HEK293T (cell line): Measurements from ENCODE around the gene TM9SF3.

Experiments used
- CTCF ChIA-PET: fragments of 350-600 bp; formaldehyde crosslinking; extraction: SDS; loops from one replicate; lab custom pipeline; 2021; ENCODE audit warnings: antibody characterized with exemption, inconsistent platforms; lab: Yijun Ruan, JAX
- POLR2A ChIA-PET: fragments of 350-600 bp; formaldehyde crosslinking; extraction: SDS; loops from one replicate; lab custom pipeline; 2020; ENCODE audit warnings: antibody characterized with exemption, inconsistent platforms; lab: Yijun Ruan, JAX
- DNase-seq: peaks from one replicate; pipeline ENCODE4 v3.0.0; 2012; ENCODE audit warnings: mixed read lengths; ENCODE audit errors: extremely low spot score
- ARNT ChIP-seq: fragments of 450-650 bp; IDR thresholded peaks from 2 replicates; pipeline ENCODE4 v1.6.1; 2017; ENCODE audit warnings: mild to moderate bottlenecking
- BHLHE40 ChIP-seq: fragments of 450-650 bp; IDR thresholded peaks from 2 replicates; pipeline ENCODE4 v1.6.1; 2016; ENCODE audit warnings: mild to moderate bottlenecking, moderate library complexity, borderline replicate concordance
- CTBP1 ChIP-seq: fragments of 450-650 bp; IDR thresholded peaks from 2 replicates; pipeline ENCODE4 v1.6.1; 2016; ENCODE audit warnings: borderline replicate concordance
- ELF4 ChIP-seq: fragments of 450-650 bp; IDR thresholded peaks from 2 replicates; pipeline ENCODE4 v1.6.1; 2017; ENCODE audit warnings: antibody characterized with exemption
- FOXA1 ChIP-seq: fragments of 450-650 bp; IDR thresholded peaks from 2 replicates; pipeline ENCODE4 v1.6.1; 2016; ENCODE audit warnings: mild to moderate bottlenecking
- FOXK2 ChIP-seq: fragments of 450-650 bp; IDR thresholded peaks from 2 replicates; pipeline ENCODE4 v1.6.1; 2016; ENCODE audit warnings: mild to moderate bottlenecking
- FOXM1 ChIP-seq: fragments of 450-650 bp; IDR thresholded peaks from 2 replicates; pipeline ENCODE4 v1.6.1; 2017; ENCODE audit warnings: mild to moderate bottlenecking, borderline replicate concordance
- HDGF ChIP-seq: fragments of 450-650 bp; IDR thresholded peaks from 2 replicates; pipeline ENCODE4 v1.6.1; 2017; ENCODE audit warnings: antibody characterized with exemption, borderline replicate concordance
- L3MBTL2 ChIP-seq: fragments of 450-650 bp; conservative IDR thresholded peaks from 2 replicates; pipeline ENCODE4 v1.6.1; 2016; ENCODE audit warnings: mild to moderate bottlenecking
- LEF1 ChIP-seq: fragments of 450-650 bp; IDR thresholded peaks from 2 replicates; pipeline ENCODE4 v1.6.1; 2017; ENCODE audit warnings: mild to moderate bottlenecking, borderline replicate concordance
- NFRKB ChIP-seq: fragments of 450-650 bp; IDR thresholded peaks from 2 replicates; pipeline ENCODE4 v1.6.1; 2016; ENCODE audit warnings: mild to moderate bottlenecking, moderate library complexity
- SP1 ChIP-seq: fragments of 450-650 bp; IDR thresholded peaks from 2 replicates; pipeline ENCODE4 v1.6.1; 2017
- SUZ12 ChIP-seq: fragments of 450-650 bp; IDR thresholded peaks from 2 replicates; pipeline ENCODE4 v1.6.1; 2016; ENCODE audit warnings: mild to moderate bottlenecking
- TARDBP ChIP-seq: fragments of 450-650 bp; IDR thresholded peaks from 2 replicates; pipeline ENCODE4 v1.6.1; 2016
- ZNF384 ChIP-seq: fragments of 450-650 bp; IDR thresholded peaks from 2 replicates; pipeline ENCODE4 v1.6.1; 2016
- TF ChIP-seq, protein P1 (sequence below): fragments of 450-650 bp; IDR thresholded peaks from 2 replicates; pipeline ENCODE4 v1.6.1; 2016

TM9SF3 gene

DNA sequence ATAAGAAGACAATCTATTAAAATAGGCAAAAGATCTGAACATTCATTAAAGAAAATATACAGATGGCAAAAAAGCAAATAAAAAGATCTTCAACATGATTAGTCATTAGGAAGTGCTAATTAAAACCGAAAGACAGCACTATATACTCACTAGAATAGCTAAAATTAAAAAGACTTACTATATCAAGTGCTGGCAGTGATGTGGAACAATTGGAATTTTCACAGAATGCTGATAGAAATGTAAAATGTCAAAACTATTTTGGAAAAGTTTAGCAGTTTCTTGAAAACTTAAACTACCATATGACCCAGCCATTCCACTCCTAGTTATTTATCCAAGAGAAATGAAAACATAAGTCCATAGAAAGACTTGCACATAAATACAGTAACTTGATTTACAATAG, 48.1 kb downstream of the TM9SF3 start:
- POLR2A ChIA-PET, result no interaction called here
- no peak for DNase-seq
- CTCF ChIA-PET, result interaction anchor here (0.6 kb wide), 1 partner anchor 17 kb away, joined by 3 read pairs; no protein-coding TSS in a partner anchor
- TF ChIP-seq FOXM1 (no peak), SUZ12 (no peak), NFRKB (no peak)

DNA sequence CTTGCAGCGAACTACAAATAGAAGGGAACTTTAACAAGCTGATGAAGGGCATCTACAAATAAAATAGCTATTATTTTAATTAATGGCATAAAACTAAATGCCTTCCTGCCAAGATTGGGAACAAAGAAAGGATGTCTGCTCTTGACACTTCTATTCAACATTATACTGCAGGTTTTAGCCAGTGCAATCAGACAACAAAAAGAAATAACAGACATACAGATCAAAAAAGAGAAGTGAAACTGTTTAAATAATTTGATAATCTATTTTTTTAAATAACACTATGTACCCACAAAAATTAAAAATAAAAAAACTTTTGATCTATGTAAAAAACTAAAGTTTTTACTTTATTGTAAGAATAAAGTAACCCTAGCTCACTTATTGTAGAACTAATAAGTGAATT, 50.7 kb downstream of the TM9SF3 start:
- POLR2A ChIA-PET, result no interaction called here
- no peak for TF ChIP-seq CTBP1
- no peak for TF ChIP-seq TARDBP
- no peak for TF ChIP-seq SUZ12
- no peak for TF ChIP-seq LEF1
- TF ChIP-seq HDGF, result no peak
- no peak for TF ChIP-seq ZNF384
- no peak for TF ChIP-seq NFRKB
- TF ChIP-seq FOXA1, result no peak
- no peak for TF ChIP-seq SP1
- TF ChIP-seq BHLHE40, result no peak
- no peak for TF ChIP-seq L3MBTL2
- TF ChIP-seq FOXM1, result no peak
- no peak for TF ChIP-seq ELF4
- TF ChIP-seq FOXK2, result no peak
- TF ChIP-seq, protein P1, sequence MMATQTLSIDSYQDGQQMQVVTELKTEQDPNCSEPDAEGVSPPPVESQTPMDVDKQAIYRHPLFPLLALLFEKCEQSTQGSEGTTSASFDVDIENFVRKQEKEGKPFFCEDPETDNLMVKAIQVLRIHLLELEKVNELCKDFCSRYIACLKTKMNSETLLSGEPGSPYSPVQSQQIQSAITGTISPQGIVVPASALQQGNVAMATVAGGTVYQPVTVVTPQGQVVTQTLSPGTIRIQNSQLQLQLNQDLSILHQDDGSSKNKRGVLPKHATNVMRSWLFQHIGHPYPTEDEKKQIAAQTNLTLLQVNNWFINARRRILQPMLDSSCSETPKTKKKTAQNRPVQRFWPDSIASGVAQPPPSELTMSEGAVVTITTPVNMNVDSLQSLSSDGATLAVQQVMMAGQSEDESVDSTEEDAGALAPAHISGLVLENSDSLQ, result no peak
- no peak for TF ChIP-seq ARNT
- CTCF ChIA-PET, result interaction anchor here (0.6 kb wide), 1 partner anchor 26 kb away, joined by 6 read pairs; no protein-coding TSS in a partner anchor
- no peak for DNase-seq

DNA sequence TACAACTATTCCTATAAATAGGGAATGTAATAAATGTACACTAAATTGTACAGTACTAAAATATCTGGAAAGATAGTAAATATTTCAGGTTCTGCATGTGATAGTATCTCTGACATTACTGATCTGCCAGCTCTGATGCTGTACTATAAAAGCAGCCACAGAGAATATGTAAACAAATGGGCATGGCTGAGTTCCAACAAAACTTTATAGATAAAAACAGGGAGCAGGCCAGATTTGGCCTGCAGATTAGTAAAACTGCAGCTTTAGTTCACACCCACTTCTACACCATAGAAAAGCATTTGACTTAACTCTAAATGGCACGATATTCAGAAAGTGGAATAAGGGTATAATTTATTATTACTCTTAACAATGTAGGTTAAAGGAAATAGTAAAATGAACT, 54.3 kb downstream of the TM9SF3 start:
- TF ChIP-seq ARNT (no peak), NFRKB (no peak), FOXM1 (no peak), HDGF (no peak), L3MBTL2 (no peak), SP1 (no peak), CTBP1 (no peak), LEF1 (no peak), ELF4 (no peak), FOXK2 (no peak), FOXA1 (no peak), SUZ12 (no peak), ZNF384 (no peak), BHLHE40 (no peak), TARDBP (no peak)
- TF ChIP-seq, protein P1, result no peak
- POLR2A ChIA-PET, result no interaction called here
- DNase-seq, result no peak
- CTCF ChIA-PET, result interaction anchor here (0.6 kb wide), 1 partner anchor 17 kb away, joined by 3 read pairs; no protein-coding TSS in a partner anchor

DNA sequence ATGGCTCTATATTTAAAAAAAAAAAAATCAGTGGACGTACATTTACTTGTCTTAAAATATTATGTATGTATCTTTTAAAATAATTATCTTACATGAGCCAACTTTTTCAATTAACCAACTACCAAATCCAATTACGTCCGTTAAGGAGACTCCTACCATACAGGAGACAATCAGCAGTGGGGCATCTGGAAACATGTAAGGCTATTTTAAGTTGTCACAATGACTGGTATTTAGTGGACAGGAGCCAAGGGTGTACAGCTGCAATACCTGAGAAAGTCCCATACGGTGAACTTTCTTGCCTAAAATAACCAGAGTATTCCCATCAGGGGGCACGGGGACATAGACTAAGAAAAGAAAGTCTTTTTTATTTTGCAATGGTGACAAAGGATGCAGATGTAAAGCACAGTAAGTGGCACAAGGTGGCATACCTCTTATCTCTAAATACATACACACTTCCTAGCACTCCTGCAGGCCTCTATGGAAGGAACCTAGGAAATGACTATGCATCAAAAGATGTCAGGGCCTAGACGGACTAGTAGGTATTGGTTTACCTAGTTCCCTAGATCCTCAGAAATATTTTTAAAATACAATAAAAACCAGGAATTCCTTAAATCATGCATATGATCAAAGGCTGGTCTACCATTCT, 57.1 kb downstream of the TM9SF3 start:
- CTCF ChIA-PET, result no interaction called here
- no peak for DNase-seq
- TF ChIP-seq NFRKB (no peak), ELF4 (no peak), ARNT (no peak), LEF1 (no peak), ZNF384 (no peak)
- POLR2A ChIA-PET, result no interaction called here

DNA sequence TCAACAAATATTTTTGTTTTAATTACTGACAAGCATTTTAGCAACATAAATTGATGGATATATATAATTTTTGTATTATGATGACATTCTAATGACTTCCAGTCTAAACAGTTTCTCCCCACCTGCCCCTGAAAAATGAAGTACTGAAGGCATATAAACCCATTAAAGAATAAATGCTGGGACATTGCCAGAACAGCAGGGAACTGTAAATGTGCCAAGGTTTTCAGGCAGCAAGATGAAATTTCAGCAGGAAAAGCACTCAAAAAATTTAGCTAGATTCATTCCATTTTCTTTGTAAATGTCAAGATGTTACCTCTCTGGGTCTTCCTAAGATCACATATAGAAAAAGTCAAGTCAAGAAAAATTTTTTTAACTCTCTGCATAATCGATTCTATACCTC, 62.1 kb downstream of the TM9SF3 start:
- CTCF ChIA-PET, result no interaction called here
- no peak for DNase-seq
- TF ChIP-seq FOXA1 (no peak), SUZ12 (no peak), ZNF384 (no peak), FOXM1 (no peak), NFRKB (no peak), LEF1 (no peak), L3MBTL2 (no peak), ARNT (no peak), ELF4 (no peak), CTBP1 (no peak), HDGF (no peak), BHLHE40 (no peak)
- TF ChIP-seq, protein P1, result no peak
- POLR2A ChIA-PET, result no interaction called here

DNA sequence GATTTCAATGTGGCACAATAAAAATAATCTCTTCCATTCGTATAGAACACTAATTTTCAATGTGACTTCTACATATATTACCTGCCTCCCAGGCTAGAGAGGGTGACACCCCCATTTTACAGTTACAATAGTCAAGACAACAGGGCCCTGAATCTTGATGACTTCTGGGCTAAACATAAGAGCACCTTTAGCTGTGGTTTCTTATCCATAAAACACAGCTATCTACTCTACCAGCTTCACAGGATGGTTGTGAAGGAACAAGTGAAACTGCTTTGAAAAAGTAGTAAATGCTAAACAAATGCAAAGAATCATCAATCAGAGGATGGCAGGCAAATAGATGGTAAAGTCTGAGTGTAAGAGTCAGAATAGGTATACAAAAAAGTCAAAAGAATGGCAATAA, 69.5 kb downstream of the TM9SF3 start:
- DNase-seq, result no peak
- ChIA-PET POLR2A (no interaction called here), CTCF (no interaction called here)
- TF ChIP-seq CTBP1 (no peak), BHLHE40 (no peak), NFRKB (no peak), LEF1 (no peak), FOXA1 (no peak), L3MBTL2 (no peak), FOXK2 (no peak), HDGF (no peak), SUZ12 (no peak), FOXM1 (no peak), TARDBP (no peak)
- TF ChIP-seq, protein P1, result no peak
